HG03139 (cell line): ENCODE measurements around the gene ATP13A3.

Experiments used
- ATAC-seq: cut with Tn5 transposase; IDR thresholded peaks from one replicate; pipeline ENCODE4 v1.9.1; 2021; ENCODE audit not compliant: unreplicated experiment

The ATP13A3 gene

DNA sequence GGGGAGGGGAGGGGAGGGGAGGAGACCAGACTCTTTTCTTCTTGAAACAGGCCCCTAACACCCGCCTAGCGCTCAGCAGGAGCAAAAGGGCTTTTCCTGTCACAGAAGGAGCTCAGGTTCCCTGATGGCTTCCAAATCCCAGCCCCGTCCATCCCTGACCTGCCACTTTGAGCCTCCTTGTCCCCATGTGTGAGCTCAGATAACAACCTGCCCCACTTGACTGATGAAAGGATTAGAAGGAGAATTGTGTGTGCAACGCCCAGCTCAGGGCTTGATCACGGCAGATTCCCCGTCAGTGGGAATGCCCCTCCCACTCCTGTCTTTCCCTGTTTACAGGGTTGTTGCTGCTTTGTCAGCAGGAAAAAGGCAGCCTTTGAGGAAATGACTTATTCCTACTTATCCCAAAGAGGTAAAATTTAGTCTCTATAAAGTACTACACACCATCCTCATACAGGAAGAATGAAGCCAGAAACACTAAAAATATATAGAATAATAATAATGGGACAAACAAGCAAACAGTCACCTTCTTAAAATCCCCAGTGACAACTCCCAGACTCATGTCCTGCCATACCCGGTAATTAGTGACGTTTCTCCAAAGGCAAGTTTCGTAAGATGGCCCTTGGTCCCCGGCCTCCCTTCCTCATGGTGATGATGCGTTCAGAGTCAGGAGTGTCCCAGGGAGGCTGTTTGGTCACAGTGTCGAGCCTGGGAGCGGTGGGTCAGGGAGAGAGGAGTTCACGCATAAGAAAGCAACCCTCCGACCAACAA, 111.1 kb downstream of the ATP13A3 start:
- no peak for ATAC-seq

DNA sequence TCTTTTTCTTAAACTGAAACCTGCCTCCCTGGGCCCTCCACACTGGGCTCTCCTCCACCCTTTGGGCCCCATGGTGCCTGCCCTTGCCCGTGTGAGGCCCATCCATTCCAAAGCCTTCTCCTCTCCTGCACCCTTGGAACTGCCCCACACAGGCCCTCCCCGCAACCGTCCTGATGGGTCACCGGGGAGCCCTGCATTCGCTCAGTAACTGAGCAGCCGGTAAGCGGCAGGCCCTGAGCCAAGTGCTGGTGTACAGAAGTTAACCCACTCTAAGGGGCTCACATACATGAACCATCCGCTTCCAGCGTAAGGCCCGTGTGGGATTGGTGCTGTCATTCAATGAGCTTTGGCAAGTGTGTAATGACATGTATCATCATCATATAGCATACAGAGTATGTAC, 111.9 kb downstream of the ATP13A3 start:
- no peak for ATAC-seq

DNA sequence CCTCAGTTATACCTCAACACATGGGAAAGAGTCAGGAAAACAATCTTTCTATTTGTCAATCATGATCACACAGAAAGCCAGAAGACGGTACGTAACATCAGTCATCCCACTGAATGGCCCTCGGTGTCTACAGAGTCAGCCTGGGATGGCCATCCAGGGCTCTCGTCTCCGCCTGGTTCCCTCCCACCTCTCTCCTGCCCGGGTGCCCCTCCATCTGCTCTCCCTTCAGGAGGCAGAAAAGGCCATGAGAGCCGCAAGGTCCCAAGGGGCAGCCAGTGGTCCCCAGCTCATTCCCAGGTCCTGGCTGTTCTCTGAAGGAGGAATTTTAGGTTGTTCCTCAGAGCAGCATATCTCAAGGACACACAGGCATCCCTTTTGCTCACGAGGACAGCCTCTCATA, 112.9 kb downstream of the ATP13A3 start:
- no peak for ATAC-seq

DNA sequence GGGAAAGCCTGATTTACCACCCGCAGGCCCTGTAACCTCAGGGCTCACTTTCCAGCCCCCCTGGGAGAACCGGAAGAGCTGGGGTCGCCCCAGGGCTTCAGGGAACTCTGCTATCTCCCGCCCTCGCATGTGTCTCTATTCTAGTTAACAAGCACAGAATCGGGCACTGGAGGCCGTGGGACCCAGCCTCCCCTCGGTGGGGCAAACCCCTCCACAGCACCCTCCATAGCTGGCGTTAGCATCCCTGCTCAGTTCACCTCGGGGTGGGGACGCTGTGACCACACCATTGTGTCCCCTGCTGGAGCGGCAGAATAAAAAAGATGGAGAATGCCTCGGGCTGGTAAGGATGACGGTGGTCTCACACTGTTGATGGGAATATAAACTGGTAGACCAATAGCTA, 113.8 kb downstream of the ATP13A3 start:
- ATAC-seq = no peak

DNA sequence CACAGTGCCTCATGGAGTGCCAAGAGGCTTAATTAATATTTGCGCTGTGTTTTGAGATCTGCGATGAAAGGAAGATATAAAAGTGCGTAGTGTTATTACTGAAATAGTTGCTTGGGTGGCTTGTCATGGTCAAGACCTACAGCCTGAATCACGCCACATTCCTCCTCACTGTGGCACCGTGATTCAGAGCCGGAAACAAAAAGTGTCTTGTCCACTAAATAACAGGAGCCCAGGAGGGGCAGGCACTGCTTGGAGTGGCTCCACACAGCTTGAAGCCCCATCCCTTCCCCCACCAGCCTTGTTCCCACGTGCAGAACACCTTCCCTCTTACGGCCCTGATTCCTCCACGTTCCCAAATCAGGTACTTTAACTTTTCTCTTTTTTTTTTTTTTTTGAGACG, 116.0 kb downstream of the ATP13A3 start:
- ATAC-seq = no peak

DNA sequence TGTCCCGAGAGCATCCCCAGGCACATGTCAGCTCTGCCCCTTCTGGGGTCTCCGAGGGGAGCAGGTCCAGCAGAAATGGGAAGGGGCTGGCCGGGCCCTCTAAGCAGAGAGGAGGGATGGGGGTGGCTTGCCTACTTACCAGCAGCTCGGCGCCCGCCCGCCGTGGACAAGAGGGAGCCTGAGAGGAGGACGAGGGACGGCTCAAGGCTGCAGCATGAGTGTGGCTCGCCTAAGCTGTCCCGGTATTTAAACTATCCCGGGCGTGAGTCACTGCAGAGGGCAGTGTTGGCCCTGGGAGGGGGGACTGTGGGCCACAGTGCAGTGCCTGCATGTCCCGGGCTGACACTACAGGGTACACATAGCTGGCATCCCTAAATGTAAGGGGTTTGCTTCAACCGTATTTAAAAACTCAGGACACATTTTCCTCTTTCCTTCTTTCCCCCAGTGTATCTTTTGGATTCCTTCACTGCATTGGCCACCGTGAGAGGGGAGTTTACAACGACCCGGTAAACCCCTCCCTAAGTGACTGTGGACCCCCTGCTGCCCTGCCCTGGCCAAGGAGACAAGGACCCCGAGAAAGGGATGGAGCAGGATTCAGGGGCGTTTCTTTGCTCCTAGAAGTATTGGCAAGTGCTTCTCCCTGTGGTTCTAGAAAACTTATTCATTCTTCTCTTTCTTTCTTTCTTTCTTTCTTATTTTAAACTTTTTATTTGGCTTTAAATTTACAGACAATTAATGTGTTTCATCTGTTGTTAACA, 117.1 kb downstream of the ATP13A3 start, which contains the start of gene LRRC15:
LRRC15 (minus strand) TSS at position 222 of the 758 bp plus-strand sequence. CDS start 8,700 bp downstream, outside the sequence.
- no peak for ATAC-seq

DNA sequence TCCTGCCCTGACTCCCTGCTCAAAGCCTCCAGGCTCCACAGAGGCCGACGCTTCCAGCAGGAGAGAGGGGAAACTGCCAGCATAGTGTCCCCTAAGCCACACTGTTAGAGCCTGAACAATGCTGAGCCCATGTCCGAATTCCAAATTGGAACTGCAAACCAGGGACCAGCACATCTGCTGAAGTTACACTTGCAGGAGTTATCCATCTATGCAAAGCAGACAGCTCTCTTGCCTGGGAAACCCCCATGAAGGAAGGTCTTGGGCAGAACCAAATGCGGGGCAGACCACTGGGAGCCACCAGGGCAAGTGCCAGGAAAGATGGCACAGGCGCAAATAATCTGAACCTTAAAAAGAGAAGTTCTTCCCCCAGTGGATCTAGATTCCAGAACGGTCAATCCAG, 117.9 kb downstream of the ATP13A3 start:
- ATAC-seq = no peak

DNA sequence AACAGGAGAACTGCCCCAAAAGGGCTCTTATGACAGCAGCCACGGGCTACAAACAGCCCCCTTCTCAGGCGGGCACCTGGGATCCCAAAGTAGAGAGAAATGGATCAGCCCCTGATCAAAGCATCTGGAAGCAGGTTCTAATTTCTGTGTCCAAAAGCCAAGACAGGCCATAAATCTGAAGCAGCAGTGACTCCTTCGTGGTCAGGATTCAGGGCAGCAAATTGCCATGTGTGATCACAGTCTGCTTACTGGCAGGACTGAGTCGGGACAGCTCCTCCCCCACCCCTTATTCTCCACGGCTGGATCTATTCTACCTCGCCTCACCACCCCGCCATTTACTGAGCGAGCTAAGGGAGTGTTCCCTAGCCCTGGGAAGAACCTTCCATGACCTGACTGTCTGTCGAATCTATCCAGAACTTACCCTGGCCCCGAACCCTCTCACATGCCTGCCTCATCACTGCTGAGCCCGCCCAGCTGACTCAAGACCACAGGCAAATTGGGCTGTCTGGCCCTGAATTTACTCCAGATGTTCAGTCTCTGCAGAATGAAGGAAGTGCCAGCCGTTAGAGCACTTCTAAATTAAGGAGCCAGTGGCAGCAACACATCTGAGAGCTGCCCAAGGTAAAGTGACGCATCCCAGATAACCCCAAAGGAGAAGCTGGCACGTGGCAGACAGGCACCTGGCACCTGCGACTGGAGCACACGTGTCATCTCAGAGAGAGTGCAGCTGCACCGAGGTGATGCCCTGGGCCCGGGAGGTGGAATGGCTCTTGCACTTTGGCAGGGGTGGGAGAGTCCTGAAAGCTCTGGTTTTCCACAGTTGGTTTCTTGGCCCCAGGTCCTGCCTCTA, 118.6 kb downstream of the ATP13A3 start:
- no peak for ATAC-seq

DNA sequence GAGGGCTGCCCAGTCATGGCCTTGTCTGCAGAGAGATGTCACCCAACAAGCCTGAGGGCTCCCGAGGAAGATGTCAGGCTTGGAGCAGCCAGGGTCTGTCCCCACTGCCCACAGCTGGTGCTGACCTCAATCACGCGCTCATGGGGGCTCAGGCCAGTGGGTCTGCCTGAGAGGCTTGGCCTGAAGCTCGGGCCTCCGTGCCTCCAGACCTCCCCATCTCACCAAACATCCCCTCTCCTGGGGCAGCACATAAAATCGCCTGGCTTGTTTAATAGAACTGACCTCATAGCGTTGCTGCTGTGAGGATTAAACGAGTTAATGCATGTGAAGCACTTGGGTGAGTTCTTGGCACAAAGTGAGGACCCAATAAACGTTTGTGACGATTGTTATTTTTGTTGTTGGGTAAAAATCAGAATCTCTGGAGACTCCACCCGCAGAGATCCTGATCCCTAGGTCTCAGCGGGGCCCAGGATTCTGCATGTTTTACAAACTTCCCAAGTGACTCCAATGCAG, 120.8 kb downstream of the ATP13A3 start:
- no peak for ATAC-seq

DNA sequence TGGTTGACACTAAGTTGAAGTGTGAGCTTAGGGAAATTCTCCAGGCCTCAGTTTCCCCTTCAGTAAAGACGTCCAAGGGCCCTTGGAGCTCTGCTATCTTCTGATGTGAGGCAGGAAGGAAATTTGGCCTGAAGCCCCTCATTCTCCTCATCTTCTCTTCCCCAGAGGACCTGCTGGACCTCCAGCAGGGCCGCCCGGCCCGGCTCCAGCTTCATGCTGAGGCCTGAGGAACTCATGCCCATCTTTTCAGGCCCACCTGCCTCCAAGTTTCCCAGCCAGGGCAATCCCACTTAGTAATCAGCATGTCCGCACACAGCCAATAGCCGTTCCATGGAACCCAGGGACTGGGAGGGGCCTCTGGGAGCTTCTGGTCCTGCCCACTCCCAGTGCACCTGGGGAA, 121.3 kb downstream of the ATP13A3 start:
- ATAC-seq = no peak

DNA sequence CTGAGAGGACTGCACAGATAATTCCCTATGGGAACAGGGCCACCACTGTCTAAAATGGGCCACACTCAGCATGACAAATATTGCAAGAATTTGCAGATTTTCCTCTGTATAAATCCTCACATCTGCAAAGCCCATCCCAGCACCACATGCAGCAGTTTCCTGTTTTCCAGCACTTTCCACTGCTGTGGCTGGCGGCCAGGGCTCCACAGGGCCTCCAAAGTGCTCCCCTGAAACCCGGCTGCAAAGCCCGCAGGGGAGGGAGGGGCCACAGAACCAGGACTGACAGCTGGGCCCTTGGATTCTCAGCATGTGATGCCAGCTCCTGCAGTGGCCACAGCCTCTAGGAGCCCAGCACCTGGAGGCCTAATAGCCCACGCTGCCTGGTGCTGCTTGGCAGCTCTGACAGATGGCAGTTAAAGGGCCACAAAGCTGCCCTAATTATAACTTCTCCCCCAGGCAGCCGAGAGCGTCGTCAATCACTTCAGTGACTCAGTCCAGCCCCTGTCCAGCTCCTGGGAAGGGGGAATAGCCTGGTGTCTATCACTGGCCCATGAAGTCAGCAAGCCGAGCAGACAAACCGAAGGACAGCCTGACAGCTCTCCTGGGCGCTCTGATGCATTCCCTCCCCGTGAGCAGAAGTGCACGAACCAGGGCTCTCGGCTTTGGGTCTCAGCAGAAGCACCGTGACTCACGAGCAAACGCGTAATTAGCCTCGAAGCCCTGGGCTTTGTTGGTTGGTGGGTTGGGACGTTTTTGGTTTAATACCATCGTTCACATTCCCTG, 122.0 kb downstream of the ATP13A3 start:
- no peak for ATAC-seq

DNA sequence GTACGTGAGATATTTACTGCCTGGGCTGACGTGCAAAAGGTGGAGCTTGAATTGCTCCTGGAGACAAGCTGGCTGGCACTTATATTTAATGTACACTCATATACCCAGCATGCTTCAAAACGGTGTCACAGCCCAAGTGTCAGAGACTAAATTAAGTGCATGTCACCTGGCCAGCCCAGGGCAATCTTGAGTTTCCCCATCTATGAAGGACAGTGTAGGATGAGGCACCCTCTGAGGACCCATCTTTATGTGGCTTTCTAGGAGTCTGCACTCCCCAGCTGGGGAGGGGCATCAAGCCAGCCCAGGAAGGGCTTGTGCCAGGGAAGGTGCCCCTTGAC, 122.5 kb downstream of the ATP13A3 start:
- no peak for ATAC-seq

DNA sequence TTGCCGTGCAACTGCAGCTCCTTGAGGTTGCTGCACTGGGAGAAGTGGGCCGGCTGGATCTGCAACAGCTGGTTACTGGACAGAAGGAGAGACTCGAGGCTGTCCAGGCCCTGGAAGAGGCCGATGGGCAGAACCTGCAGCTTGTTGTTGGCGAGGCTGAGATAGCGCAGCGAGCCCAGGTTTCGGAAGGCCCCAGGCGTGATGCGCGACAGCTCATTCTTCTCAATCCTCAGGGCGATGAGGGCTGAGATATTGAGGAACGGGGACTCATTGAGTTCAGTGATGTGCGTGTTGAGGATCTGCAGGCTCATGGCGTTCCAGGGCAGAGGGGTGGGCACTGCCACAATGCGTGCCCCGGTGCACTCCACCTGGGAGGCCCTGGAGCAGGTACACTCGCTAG, 126.2 kb downstream of the ATP13A3 start:
- ATAC-seq = no peak

DNA sequence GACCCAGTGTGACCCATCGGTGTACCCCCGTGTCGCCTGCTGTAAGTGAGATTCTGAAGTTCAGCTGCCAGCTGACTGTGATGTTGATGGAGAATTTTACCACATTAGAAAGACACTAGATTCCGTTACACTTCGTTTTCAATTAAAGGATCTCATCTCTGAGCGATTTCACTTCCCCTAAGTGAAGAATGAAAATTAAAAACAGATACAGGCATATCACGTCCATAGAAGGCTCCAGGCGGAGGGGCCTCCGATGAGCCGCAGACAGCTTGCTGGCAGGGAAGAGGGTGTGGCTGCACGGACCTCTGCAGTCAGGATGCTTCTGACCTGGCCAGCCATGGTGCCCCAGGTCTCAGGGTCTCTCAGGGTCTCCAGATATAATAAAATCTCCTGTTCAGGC, 129.1 kb downstream of the ATP13A3 start:
- ATAC-seq = no peak

DNA sequence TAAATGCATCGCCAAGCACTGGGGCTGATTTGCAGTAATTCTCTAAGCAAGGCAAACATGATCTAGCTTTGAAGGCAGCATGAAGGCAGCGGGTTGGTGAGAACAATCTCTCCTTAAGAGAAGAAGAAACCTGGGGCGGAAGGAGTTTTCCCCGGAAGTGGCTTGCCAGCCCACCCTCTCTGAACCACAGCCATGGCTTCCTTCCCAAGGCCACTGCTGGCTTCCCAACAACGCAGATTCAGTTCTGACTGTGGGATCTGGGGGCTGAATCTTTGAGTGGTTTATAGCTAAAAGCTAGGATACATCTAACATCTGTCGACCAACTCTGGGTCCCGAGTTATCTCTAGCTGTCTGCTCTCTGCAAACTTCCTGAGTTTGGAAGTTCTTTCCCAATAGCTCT, 131.4 kb downstream of the ATP13A3 start:
- ATAC-seq = no peak

DNA sequence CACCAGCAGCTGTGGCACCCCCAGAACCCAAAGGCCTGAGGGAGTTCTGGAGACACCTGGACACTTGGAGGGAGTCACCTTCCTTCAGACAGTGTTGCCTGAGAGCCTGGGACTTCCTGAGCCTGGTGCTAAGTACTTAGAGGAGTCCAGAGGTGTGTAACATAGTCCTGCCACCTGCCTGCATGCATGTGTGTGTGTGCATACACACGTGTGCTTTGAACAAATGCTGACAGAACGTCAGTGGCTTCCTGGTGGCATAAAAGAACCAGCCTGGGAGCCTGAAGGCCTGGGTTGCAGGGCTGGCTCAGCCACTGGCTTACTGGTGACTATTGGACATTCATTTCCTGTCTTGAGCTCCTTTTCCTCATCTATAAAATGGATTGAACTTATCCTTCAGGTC, 132.5 kb downstream of the ATP13A3 start:
- no peak for ATAC-seq
